Glomerular visceral epithelial cell (primary cell): ENCODE data around the gene DRG2.
A peak's percentile ranks its signal among the peaks of the same experiment; 100 is the strongest.

Experiments
- DNase-seq: peaks from one replicate; pipeline ENCODE4 v3.0.0-alpha.2; 2016; ENCODE audit errors: extremely low spot score

The DRG2 gene

DNA sequence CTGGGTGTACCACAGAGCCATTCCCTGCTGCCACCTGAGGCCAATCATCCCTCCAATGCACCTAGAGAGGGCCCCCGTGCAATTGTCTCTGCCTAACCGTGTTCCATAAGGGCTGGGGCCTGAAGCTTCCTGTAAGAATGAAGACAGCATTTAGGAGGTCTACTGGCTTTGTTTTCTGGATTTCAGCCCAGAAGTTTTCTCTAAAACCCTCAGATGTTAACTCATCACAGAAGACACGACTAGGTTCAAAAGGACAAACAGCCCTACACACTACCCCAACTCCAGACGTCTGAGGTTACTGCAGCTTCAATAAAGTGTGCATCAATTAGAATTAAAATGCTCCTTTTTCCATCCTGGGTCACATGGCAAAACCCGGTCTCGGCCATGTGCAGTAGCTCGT is 10.8 kb upstream of the DRG2 start:
- DNase-seq, result no peak

DNA sequence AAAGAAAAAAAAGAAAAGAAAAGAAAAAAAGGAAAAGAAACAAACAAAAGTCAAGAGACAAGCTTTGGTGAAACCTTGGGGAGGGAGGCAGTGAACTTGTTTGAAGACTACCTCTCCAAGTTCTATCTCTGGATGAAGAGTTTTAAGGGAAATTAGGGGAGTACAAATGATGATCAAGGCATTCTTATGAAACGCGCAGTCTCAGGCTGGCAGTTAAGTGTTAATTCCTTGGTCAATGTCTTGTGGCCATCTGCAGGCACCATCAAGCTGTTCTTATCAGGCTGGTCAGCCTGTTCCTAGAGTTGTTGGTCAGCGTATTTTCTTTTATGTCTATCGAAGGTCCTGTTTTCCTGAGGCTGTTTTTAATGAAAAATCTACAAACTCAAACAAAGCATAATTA is 8.2 kb upstream of the DRG2 start:
- no peak for DNase-seq

DNA sequence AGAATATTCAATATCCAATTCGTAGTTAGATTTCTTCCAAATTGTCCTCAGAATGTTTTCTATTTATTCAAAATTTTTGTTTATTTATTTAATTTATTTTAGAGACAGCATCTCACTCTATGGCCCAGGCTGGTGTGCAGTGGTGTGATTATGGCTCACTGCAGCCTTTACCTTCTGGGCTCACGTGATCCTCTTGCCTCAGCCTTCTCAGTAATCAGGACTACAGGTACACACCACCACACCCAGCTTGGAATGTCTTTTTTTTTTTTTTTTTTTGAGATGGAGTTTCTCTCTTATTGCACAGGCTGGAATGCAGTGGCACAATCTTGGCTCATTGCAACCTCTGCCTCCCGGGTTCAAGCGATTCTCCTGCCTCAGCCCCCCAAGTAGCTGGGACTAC is 3.5 kb upstream of the DRG2 start:
- DNase-seq, result no peak

DNA sequence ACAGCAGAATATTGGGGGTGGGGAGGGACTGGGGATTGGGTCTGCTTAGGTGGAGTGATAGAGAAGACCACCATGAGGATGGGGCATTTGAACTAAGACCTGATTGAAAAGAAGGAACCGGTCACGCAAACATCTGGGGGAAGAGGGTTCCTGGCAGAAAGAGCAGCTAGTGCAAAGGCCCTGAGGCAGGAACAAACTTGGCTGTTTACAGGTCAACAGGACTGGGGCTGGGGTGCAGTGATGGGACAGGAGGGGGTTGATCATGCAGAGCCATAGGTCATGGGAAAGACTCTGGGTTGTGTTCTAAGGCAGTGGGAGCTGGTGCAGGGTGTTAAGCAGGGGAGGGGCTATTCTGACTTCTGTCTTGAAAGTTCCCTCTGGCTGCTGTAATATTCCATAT is 1.9 kb downstream of the DRG2 start:
- no peak for DNase-seq

DNA sequence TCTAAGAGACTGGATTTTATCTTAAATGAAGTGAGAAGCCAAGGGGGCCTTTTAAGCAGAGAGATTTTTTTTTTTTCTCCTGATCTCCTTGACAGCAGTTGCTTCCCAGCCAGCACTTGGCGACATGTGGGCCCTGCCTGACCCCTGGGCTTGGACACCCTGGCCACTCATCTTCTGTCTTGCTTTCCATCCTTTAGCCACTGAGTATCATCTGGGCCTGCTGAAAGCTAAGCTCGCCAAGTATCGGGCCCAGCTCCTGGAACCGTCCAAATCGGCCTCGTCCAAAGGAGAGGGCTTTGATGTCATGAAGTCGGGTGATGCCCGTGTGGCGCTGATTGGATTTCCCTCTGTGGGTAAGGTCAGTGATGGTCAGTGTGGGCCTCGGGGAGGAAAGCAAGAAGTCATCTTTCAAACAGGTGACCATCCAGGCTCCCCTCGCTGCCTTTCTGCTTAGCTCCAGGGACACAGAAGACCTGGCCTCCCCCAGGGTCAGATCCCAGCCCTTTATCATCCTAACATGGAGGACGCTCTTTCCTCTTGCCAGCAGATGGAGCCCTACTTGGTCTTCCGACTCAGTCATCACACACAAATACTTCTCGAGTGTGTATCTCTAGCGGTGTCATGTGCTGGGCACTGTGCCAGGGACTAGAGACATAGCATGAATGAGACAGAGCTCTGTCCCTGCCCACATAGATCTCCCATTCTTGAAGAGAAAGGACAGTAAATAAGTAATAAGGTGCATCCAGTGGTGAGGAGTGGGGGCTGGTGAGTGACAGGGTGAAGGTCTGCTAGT is 6.1 kb downstream of the DRG2 start:
- peak; percentile 58 for DNase-seq

DNA sequence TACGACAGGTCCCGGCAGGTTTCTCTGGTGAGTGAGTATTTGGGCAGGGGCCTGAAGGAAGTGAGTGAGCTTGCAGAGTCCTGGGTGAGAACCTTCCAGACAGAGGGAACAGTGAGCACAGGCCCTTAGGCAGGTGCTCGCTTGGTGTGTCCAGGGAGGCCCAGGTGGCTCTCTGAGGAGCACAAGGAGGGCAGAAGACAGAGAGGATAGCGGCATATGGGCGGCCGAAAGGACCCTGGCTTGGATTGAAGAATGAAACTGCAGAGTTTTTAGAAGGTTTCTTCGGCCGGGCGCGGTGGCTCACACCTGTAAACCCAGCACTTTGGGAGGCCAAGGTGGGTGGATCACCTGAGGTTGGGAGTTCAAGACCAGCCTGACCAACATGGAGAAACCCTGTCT is 6.7 kb downstream of the DRG2 start:
- no peak for DNase-seq

DNA sequence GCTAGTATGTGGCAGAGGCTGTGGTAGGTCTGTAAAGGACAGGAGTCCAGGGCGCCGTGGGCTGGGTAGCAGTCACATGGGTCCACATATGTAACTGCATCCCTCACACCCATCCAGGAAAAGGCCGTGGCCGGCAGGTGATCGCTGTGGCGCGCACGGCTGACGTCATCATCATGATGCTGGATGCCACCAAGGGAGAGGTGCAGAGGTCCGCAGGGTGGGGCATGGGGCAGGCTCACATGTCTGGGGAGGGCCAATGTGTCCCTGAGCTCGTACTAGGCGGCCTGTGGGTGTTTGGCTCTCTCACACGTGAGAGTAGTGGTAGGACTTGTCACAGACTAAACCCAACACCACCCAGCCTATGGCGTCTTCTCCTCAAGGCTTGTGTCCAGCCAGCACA is 11.8 kb downstream of the DRG2 start:
- DNase-seq, result no peak

DNA sequence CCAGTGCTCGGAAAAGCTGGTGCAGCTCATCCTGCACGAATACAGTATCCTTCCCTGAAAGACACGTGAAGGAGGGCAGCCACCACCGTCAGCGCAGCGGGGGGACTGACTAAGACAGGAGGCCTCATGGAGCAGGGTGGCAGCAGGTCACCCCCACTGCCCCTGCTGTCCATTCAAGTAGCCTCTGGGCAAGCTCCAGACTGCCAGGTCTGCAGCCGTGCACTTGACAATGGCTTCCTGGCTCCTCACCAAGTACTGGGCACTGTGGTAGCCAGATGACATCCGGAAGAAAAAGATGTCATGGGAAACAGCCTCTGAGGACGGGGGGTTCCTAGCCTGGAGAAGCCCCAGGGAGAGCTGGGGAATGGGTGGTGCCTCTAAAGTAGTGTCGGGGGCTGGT is 12.9 kb downstream of the DRG2 start:
- no peak for DNase-seq

DNA sequence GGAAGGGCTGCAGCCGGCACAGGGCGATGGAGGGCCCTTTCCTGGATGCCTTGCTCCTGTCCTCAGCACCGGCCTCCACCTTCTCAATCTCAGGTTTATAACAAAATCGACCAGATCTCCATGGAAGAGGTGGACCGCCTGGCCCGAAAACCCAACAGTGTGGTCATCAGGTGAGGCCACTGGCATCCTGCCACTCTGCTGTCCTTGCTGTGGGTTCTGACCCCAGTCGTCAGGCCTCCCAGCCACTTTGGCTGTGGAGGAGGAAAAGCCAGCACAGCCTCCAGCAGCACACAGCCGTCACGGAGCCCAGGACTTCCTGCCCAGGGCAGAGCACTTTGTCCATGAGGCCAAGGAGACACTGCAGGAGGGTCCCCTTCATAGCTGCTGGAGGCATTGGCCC is 14.1 kb downstream of the DRG2 start:
- no peak for DNase-seq

DNA sequence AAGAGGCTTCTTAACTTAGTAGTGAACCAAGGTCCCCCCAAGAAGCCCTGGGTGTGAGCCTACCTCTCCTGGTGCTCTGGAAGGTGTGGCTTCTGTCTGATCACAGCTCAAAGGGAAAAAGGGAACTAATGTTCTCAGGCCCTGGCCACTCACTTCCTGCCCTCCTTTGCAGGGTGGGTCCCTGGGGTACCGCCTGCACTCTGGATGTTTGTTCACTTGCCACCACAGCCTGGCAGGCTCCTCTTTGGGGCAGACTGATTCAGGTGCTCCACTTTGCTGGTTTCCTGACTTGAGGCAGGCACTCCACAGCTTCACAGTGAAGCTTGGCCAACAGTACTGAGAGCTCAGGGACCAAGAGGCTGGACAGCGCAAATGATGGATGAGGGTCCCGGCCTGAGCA is 14.9 kb downstream of the DRG2 start:
- DNase-seq, result no peak

DNA sequence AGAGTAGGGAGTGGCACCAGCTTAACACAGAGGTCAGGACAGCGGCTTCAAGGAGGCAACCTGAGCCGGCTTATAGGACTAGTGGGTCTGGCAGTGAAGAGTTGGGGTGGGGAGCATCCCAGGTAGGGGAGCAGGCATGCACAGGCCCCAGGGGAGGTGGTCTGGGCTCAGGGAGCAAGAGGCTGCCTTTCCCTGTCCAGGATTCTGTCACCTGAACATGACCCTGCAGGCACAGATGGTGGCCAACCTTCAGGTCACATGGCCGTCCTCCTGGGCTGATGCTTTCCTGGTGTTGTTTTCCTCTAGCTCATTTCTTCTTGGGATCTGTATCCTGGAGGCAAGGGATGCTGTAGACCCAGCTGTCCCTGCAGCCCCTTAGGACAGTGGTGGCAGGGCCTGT is 17.3 kb downstream of the DRG2 start:
- no peak for DNase-seq

DNA sequence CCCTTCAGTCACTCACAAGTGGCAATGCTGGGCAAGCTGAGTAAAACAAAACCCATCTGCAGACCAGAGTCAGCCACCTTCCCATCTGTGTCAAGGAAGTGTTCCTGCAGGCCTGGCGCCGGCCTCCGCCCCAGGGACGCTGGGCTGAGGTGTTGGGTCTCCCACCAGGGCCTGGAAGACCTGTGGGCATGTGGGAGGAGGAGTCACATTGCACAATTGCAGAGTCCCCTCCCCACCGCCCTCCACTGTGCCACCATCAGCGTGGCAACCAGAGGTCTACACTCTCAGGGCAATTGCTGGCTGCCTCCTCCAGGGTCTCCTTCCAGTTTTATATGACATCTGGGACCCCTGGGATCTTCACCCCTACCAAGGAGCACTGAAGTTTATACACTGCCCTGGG is 17.8 kb downstream of the DRG2 start:
- no peak for DNase-seq

DNA sequence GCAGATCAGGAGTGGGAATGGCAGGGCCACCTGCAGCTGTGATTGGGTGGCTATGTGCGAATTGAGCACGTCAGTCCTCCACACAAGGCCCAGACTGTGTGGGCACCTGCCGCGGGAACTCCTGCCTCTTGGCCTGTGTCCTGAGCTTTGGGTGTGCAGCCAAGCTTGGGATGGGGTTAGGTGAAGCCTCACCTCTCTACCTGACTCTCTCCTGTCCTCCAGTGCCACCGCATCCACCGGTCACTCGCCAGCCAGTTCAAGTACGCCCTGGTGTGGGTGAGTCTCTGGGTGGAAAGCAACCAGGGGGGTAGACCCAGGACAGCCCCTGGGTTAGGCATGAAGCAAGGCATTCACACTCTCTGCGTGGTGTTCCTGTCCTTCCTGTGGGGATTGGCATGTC is 18.5 kb downstream of the DRG2 start:
- DNase-seq, result no peak

DNA sequence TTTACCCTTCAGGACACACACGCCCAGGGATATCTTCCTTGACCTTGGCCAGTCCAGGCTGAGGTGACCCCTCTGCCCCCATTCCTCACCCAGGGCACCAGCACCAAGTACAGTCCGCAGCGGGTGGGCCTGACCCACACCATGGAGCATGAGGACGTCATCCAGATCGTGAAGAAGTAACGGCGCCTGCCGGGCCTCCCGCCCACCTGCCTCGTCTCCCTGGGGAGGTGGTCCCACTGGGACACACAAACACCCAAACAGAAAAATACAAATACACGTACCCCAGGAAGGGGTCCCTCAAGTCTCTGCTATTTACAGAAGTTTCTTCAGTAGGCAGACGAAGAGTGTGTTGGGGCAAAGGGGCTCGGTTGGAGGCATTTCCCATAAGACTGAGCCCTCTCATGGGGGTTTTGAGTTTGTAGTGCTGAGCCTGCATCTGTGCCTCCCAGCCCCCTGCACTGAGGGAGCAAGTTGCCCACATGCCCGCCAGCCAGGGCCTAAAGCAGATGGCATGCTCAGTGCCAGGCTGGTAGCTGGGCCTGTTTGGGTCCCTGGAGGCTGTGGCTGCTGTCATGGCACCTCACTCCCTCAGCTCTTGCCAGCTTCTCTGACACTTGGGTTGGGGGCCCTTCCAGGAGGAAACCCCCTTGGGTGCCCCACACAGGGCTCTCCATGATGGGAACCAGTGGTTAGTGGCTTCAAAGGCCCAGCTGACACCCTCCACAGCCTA is 19.5 kb downstream of the DRG2 start:
- no peak for DNase-seq

DNA sequence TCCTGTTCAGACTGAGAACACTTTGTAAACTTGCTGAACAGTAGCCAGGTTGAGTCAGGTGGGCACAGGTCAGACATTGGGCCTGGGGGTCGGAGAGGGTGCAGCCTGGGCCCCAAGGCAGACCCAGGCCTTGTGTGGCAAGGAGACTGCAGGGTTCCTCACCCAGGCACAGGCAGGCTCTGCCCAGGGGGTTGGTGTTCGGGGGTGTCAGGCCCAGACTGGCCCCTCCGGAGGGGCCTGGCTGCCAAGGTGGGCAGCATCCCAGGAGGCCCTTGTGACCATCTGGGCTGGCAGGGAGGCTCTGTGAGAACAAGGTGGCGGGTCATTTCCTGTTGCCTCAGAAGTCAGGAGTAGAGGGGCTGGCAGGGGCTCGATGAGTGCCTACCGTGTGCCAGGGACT is 20.2 kb downstream of the DRG2 start:
- no peak for DNase-seq

DNA sequence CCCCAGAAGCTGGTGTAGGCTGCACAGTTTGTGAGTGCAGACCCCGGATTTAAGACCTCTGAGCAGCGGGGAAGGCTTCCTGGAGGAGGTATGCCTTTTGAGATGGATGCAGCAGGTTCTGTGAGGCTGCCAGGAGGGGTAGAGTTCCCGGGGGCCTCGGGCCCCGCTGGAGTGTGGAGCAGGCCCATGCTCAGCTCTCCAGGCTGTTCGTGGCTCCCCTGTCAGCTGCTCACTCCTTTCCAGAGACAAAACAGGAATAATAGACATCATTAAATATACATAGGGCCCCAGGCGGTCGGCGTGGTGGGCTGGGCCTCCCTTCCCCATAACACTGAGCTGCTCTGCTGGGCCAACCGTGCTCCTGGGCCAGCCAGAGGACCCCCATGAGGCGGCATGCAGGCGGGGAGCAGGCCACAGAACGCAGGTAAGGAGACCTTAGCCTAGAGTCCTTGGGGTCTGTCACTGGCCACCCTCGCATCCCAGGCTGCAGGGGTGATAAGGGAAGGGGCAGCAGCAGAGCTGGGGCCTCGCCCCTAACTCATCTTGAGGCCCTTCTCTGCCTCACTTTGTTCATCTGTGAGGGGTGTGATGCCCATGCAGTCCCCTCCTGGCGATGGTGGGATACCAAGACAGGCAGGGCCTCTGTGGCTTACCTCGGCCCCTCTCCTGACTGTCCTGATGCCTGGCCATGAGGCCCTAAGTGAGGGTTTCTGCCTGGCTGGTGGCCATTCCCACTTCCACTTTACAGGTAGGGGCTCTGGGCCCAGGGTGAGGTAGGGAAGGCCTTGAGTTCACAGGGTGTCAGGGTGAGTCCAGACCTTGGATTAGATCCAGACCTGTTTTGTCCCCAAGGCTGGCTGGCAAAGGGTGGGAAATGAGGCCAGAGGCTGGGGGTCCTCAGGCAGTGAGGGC is 20.9 kb downstream of the DRG2 start, which contains the start of gene MYO15A:
TSS of gene MYO15A (plus strand) at position 356 of the 912 bp plus-strand sequence. CDS start 10,045 bp downstream, outside the sequence.
- no peak for DNase-seq

DNA sequence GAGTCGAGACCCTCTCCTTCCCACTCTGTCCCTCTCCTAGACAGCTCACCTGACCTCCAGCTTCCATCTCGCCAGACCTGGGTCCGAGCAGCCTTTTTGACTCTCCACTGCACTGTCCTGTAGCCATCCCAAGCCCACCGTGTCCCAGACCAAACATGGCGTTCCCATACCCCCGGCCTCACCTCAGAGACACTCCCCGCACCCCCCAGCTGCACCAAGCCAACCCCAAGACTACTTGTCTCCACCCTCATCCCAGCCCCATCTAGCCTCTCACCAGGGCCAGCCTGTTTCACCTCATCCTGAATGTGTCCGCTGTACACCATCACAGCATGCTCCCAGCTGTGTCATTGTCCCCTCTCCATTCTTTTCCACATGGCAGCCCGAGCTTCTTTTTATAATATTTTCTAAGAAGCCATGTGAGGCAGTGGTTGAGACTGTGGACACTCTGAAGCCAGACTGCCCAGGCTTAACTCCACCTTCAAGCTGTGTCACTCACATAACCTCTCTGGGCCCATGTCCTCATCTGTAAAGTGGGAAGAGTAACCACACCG is 22.3 kb downstream of the DRG2 start:
- DNase-seq, result no peak

DNA sequence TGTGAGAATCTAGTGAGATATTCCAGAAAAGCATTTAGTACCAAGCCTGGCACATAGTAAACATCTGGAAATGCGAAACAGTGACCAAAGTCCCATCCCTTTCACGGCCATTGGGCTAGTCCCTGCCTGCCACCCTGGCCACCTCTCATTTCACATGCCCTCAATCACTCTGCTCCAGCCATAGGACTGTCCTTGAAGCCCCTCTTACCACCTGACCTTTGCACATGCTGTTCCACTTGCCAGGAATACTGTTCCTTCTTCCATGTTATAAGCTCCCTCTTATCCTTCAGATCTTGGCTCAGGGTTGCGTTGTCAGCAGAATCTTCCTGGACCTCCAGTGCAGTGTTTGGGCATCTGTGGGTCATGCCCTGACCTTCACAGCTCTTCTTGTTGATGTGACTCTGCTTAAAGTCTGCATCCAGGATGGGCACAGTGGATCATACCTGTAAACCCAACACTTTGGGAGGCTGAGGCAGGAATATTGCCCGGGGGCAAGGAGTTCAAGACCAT is 22.9 kb downstream of the DRG2 start:
- no peak for DNase-seq

DNA sequence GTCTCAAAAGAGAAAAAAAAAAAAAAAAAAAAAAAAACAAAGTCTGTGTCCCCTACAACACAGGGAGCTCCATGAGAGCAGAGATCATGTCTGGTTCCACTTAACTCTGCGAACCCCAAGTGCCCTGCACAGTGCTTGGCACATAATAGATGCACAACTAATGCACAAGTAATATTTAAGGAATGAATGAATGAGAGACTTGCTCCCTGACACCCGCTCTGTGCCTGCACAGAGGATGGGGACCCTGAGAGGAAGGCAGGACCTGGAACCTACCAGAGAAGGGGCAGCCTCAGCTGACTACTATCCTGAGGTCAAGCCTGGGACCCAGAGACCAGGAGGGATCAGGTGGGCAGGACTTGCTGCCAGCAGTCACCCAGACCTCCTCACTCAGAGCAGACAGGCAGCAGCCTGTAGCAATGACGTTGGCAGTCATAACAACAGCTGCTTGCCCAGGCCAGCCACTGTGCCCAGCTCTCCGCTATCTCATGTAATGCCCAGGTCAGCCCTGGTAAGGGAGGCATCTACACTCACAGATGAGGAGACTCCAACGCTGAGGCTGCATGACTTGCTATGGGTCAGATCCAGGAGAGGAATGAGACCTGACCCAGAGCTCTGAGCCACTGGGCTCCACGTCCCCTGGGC is 23.7 kb downstream of the DRG2 start:
- no peak for DNase-seq

DNA sequence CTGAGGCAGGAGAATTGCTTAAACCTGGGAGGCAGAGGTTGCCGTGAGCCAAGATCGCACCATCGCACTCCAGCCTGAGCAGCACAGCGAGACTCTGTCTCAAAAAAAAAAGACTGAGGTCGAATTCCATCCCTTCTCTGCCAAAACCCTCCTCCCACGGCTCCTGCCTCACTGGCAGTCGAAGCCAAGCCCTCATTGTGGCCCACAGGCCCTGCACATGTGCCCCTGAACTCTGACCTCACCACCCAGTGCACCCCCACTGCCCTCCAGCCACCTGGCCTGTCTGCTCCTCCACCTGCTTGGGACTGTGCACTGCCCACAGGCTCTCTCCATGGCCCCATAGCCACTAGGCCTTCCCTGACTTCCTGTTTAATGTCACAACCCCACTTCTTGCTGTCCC is 27.8 kb downstream of the DRG2 start:
- DNase-seq, result no peak

DNA sequence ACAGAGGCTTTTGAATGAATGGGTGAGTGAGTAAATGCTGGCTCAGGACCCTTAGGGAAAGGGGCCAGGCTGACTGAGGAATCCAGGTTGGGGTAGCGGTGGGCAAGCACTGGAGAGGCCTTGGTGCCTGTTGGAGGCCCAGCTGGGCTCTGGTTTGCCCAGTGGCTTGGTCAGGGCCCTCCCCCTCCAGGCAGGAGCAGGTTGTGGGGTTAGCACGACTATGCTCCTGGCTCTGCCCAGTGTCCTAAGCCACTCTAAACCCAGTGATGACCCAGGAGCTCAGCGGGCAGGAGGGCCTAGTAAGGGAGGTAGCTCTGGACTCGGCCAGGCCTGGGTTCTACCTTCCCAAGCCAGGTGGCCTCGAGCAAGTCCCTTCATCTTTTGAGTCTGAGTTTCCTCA is 28.3 kb downstream of the DRG2 start:
- DNase-seq, result no peak
